Measurements from ENCODE around the gene HARS1.

DNA sequence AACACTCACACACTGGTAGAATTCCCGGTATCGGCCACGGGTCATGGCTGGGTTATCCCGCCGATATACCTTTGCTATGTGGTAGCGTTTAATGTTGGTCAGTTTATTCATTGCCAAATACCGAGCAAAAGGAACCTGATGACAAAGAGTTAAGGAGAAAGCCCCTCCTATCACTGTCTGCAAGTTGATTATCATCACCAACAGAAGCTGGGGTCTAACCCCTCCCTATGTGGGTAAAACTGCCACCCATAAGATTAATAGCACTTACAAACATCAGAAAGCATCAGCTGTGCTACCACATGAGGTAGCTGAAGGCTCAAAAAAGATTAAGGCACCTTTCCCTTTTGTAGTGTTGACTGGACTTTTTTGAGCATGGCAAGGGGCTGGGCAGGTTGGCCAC lies 12.2 kb downstream of the HARS1 start:
- TF ChIP-seq POLR2A (IDR thresholded peaks at IDR 0.05) = no peak
- no peak for TF ChIP-seq CTCF (IDR thresholded peaks at IDR 0.05)
- TF ChIP-seq POLR2AphosphoS5 (IDR thresholded peaks at IDR 0.05) = no peak
